GM13977 (cell line): Measurements from ENCODE around the gene PGA4.

Experiments used
- DNase-seq: peaks from one replicate; pipeline ENCODE4 v3.0.0; 2012; ENCODE audit warnings: low spot score
- CTCF ChIP-seq: IDR thresholded peaks from 2 replicates; pipeline ENCODE4 v1.5.1; 2012; ENCODE audit warnings: mild to moderate bottlenecking, control low read depth; ENCODE audit not compliant: insufficient read depth; ENCODE audit errors: extremely low read depth, missing control alignments
- in situ Hi-C: fragments of 300-500 bp; cut with MboI; formaldehyde crosslinking; loops from one replicate; pipeline ENCODE4 v1.12.0; 2022; ENCODE audit warnings: low sequenced_read_pairs, low pct_unique_long_range_greater_than_20kb, mixed read lengths, inconsistent platforms; ENCODE audit not compliant: unreplicated experiment

Gene PGA4

GRCh38 chr11:61270354-61271076 is 48.4 kb downstream of the PGA4 start:
- no peak for TF ChIP-seq CTCF
- in situ Hi-C loops, result no loop called here
- DNase-seq, result peak; percentile 71

- in situ Hi-C loops, result no loop called here
- no peak for TF ChIP-seq CTCF
- DNase-seq, result no peak
These were observed 50.6 kb downstream of the PGA4 start for GRCh38 chr11:61272731-61273130.

GRCh38 chr11:61273178-61274078 is 51.3 kb downstream of the PGA4 start:
- TF ChIP-seq CTCF, result no peak
- in situ Hi-C loops, result no loop called here
- no peak for DNase-seq

- no peak for DNase-seq
- in situ Hi-C loops, result no loop called here
- no peak for TF ChIP-seq CTCF
These were observed 51.9 kb downstream of the PGA4 start for GRCh38 chr11:61274084-61274483.

GRCh38 chr11:61275191-61275590 is 53.0 kb downstream of the PGA4 start:
- in situ Hi-C loops, result no loop called here
- DNase-seq, result no peak
- no peak for TF ChIP-seq CTCF

- in situ Hi-C loops, result no loop called here
- TF ChIP-seq CTCF, result no peak
- DNase-seq, result no peak
These were observed 55.2 kb downstream of the PGA4 start for GRCh38 chr11:61277186-61278000.
